ENCODE measurements around the gene MAGI2. TPM values are rescaled to one million over a fixed set of nuclear protein-coding genes. Genes with fewer than 3 reads are reported as not detected.

The MAGI2 gene
- total RNA-seq, 1 experiment from 2014 or later: 0.34 TPM

DNA sequence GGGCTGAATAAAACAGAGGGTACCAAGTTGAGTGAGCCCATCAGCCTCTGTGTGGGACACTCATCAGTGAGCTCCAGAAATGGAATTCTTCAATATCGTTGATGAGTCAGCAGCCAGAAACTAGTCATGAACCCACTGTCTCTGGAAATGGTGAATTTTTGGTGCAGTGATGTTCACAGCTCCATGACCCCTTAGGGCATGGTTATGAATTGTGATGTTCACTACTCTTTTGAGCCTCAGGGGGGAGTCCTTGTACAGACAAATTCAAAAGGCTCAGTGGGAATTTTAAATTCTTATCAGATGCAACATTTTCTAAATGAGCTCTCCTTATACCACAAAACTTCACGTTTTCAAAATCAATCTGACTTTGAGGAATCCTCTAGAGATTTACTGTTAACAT is 1319.2 kb downstream of the MAGI2 start:
- BruUV-seq (replicated peaks): no TSS peak

DNA sequence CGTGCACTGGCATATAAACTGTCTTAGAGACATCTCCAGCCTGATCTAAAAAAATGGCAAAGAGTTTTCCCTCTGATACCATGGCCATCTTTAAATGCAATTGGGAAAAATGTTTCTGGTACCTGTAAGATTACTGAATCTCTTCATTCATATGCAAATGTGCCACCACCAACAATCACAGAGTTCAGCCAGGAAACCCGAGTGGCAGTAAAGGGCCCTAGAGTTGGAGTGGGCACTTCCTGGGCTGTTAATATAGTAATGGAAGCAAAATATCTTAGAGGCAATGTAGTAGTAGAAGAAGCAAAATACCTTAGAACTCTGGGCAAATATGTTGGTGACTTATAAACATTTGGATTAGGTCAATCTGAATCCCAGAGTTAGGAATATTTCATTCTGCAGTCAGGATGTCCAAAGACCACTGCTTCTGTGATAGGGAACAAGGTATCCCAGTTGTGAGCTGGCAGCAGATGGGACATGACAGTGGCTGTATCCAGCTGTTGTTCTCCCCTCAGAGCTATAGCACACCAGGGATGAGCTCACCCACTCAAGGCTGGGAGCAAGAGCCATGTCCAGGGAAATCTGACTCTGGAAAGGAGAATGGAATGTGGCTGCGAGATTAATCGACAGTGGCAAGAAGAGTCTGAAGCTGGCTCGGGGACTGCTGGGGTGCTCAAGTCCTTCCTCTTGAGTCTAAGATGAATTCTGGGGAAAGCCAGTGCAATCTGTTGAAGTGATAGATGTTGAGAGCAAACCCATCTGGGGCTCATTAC is 1322.8 kb downstream of the MAGI2 start:
- ChIA-PET POLR2A (ENCODE audit: low non-redundant PET) (no interaction called here), CTCF (no interaction called here)
- TF ChIP-seq, protein P1, sequence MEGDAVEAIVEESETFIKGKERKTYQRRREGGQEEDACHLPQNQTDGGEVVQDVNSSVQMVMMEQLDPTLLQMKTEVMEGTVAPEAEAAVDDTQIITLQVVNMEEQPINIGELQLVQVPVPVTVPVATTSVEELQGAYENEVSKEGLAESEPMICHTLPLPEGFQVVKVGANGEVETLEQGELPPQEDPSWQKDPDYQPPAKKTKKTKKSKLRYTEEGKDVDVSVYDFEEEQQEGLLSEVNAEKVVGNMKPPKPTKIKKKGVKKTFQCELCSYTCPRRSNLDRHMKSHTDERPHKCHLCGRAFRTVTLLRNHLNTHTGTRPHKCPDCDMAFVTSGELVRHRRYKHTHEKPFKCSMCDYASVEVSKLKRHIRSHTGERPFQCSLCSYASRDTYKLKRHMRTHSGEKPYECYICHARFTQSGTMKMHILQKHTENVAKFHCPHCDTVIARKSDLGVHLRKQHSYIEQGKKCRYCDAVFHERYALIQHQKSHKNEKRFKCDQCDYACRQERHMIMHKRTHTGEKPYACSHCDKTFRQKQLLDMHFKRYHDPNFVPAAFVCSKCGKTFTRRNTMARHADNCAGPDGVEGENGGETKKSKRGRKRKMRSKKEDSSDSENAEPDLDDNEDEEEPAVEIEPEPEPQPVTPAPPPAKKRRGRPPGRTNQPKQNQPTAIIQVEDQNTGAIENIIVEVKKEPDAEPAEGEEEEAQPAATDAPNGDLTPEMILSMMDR (conservative IDR thresholded peaks at IDR 0.05; ENCODE audit: low read depth, low read length): no peak
- TF ChIP-seq EZH2 (IDR thresholded peaks at IDR 0.05; ENCODE audit: borderline replicate concordance, low read depth, low read length, poor library complexity, severe bottlenecking): no peak
- H3K4me3 ChIP-seq (ENCODE audit: low read depth, low read length, poor library complexity, severe bottlenecking): no peak overlapping the region
- H3K4me1 ChIP-seq (ENCODE audit: insufficient read depth, low read length, poor library complexity, severe bottlenecking): no peaks in the 10 kb centered on the region
- intact Hi-C loops (cut with micrococcal nuclease; ENCODE audit: unreplicated experiment): loop anchor here (5.0 to 10.0 kb wide), 4 partner anchors 108 to 804 kb away; no protein-coding TSS in a partner anchor
- H3K9me3 ChIP-seq (ENCODE audit: low read depth, low read length, poor library complexity, severe bottlenecking): no peaks in the 10 kb centered on the region
- peaks cover 6% of the 10 kb centered on the region for H3K27me3 ChIP-seq (replicated peaks; ENCODE audit: insufficient read depth, low read depth, low read length, poor library complexity)
- H3K27ac ChIP-seq (ENCODE audit: low read depth, low read length, poor library complexity, severe bottlenecking): no peak overlapping the region
- no peaks in the 10 kb centered on the region for H3K36me3 ChIP-seq (ENCODE audit: insufficient read depth, low read length, poor library complexity, severe bottlenecking)
- DNase-seq (ENCODE audit: low spot score): no peak
- no TSS peak for BruUV-seq (replicated peaks)

More for the DNA sequence above, 1319.2 kb downstream of the MAGI2 start:
- TF ChIP-seq EZH2 (IDR thresholded peaks at IDR 0.05; ENCODE audit: borderline replicate concordance, low read depth, low read length, poor library complexity, severe bottlenecking): no peak
- TF ChIP-seq, protein P1 (conservative IDR thresholded peaks at IDR 0.05; ENCODE audit: low read depth, low read length): peak; percentile 68
- Histone ChIP-seq H3K27me3 (replicated peaks; ENCODE audit: insufficient read depth, low read depth, low read length, poor library complexity) (no peaks in the 10 kb centered on the region), H3K27ac (ENCODE audit: low read depth, low read length, poor library complexity, severe bottlenecking) (no peak overlapping the region), H3K9me3 (ENCODE audit: low read depth, low read length, poor library complexity, severe bottlenecking) (no peaks in the 10 kb centered on the region), H3K36me3 (ENCODE audit: insufficient read depth, low read length, poor library complexity, severe bottlenecking) (no peaks in the 10 kb centered on the region), H3K4me3 (ENCODE audit: low read depth, low read length, poor library complexity, severe bottlenecking) (no peak overlapping the region), H3K4me1 (ENCODE audit: insufficient read depth, low read length, poor library complexity, severe bottlenecking) (peaks cover 1% of the 10 kb centered on the region)
- CTCF ChIA-PET: interaction anchor here (0.5 to 1.6 kb wide), 16 partner anchors 19 to 652 kb away, joined by 3 to 10 read pairs (median 3); no protein-coding TSS in a partner anchor
- DNase-seq (ENCODE audit: low spot score): peak; percentile 68
- intact Hi-C loops (cut with micrococcal nuclease; ENCODE audit: unreplicated experiment): loop anchor here (1.0 to 10.0 kb wide), 5 partner anchors 92 to 801 kb away; no protein-coding TSS in a partner anchor
- POLR2A ChIA-PET (ENCODE audit: low non-redundant PET): no interaction called here

DNA sequence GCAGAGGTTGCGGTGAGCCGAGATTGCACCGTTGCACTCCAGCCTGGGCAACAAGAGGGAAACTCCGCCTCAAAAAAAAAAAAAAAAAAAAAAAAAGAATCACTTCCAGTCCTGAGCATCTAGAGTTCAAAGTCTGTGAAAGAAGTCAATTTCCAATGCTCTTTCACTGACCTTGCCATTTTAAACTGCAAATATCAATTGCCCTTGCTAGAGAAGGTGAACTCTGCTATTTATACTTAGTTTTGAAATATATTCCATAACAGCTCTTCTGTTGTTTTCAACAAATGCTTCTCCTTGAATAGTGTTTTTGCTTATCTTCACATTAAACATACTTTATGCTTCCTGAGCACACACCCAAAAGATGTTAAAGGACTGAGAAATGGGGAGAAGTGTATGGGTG is 1323.6 kb downstream of the MAGI2 start:
- H3K4me3 ChIP-seq (ENCODE audit: low read depth, low read length, poor library complexity, severe bottlenecking): no peak overlapping the region
- DNase-seq (ENCODE audit: low spot score): no peak
- POLR2A ChIA-PET (ENCODE audit: low non-redundant PET): no interaction called here
- CTCF ChIA-PET: no interaction called here
- no peaks in the 10 kb centered on the region for H3K4me1 ChIP-seq (ENCODE audit: insufficient read depth, low read length, poor library complexity, severe bottlenecking)
- H3K36me3 ChIP-seq (ENCODE audit: insufficient read depth, low read length, poor library complexity, severe bottlenecking): no peaks in the 10 kb centered on the region
- H3K27ac ChIP-seq (ENCODE audit: low read depth, low read length, poor library complexity, severe bottlenecking): no peak overlapping the region
- BruUV-seq (replicated peaks): no TSS peak
- intact Hi-C loops (cut with micrococcal nuclease; ENCODE audit: unreplicated experiment): loop anchor here (5.0 to 10.0 kb wide), 4 partner anchors 108 to 805 kb away; no protein-coding TSS in a partner anchor
- peaks cover 6% of the 10 kb centered on the region for H3K27me3 ChIP-seq (replicated peaks; ENCODE audit: insufficient read depth, low read depth, low read length, poor library complexity)
- no peaks in the 10 kb centered on the region for H3K9me3 ChIP-seq (ENCODE audit: low read depth, low read length, poor library complexity, severe bottlenecking)
- TF ChIP-seq EZH2 (IDR thresholded peaks at IDR 0.05; ENCODE audit: borderline replicate concordance, low read depth, low read length, poor library complexity, severe bottlenecking): no peak
- TF ChIP-seq, protein P1 (conservative IDR thresholded peaks at IDR 0.05; ENCODE audit: low read depth, low read length): no peak

All from A673 (cell line).